HepG2 (cell line): ENCODE results near the gene TRIM34. TPM values are rescaled to one million over a fixed set of nuclear protein-coding genes. Genes with fewer than 3 reads are reported as not detected.

Source experiments
- ATAC-seq: fragments of 200-7000 bp; cut with Tn5 transposase; 3 replicates; pipeline ENCODE4 v1.9.1; 2020; ENCODE audit warnings: mild to moderate bottlenecking, moderate library complexity
- BruUV-seq: library from RNA; stranded (reverse); fragments of 400-500 nt; replicated peaks from 2 replicates; lab custom pipeline; 2021; lab: Mats Ljungman, UMichigan
- CTCF ChIA-PET: fragments of 300-600 bp; formaldehyde crosslinking; extraction: SDS; loops from one replicate; lab custom pipeline; 2021; ENCODE audit warnings: low total read pairs, inconsistent platforms, low intra/inter-chr PET ratio; lab: Yijun Ruan, JAX
- POLR2A ChIA-PET: fragments of 350-600 bp; sonication (Branson Sonifier 250); formaldehyde crosslinking; loops from one replicate; lab custom pipeline; 2020; ENCODE audit warnings: antibody characterized with exemption, inconsistent platforms; lab: Yijun Ruan, JAX
- DNase-seq: peaks from one replicate; pipeline ENCODE4 v3.0.0-alpha.2; 2015; ENCODE audit warnings: low spot score
- FAIRE-seq: peaks from 3 replicates; lab custom pipeline; 2011; peaks lifted over from hg19 to GRCh38; lab: Jason Lieb, UNC
- H2AFZ ChIP-seq: one replicate; pipeline ENCODE4 v1.6.1; 2011; ENCODE audit warnings: low read length, inconsistent platforms
- H3K27ac ChIP-seq: fragments of 300-600 bp; 3 replicates; pipeline ENCODE4 v1.8.0; 2011; ENCODE audit warnings: mixed run types, mild to moderate bottlenecking, mixed read lengths, low read length, inconsistent platforms; ENCODE audit not compliant: insufficient read depth; ENCODE audit errors: extremely low read length
- H3K27me3 ChIP-seq, 2 experiments: fragments of 200-600 bp in 1 of 2; 2 replicates in 1 of 2; 3 replicates in 1 of 2; pipeline versions ENCODE4 v1.6.0 to v1.8.0; 2011; ENCODE audit warnings: low read length in 2 of 2, mild to moderate bottlenecking in 2 of 2, moderate library complexity in 2 of 2, inconsistent platforms in 1 of 2; ENCODE audit not compliant: insufficient read depth in 2 of 2, control insufficient read depth in 1 of 2
- H3K36me3 ChIP-seq, 2 experiments: fragments of 200-600 bp in 1 of 2; replicated peaks in 1 of 2; 2 replicates in 1 of 2; 3 replicates in 1 of 2; pipeline versions ENCODE4 v1.5.1 to v1.8.0; 2011; ENCODE audit warnings: low read length in 2 of 2, inconsistent platforms in 1 of 2; ENCODE audit not compliant: insufficient read depth in 2 of 2, control insufficient read depth in 1 of 2
- H3K4me1 ChIP-seq: 2 replicates; pipeline ENCODE4 v1.5.1; 2012; ENCODE audit warnings: low read length, inconsistent platforms; ENCODE audit not compliant: insufficient read depth
- H3K4me2 ChIP-seq: 2 replicates; pipeline ENCODE4 v1.6.0; 2011; ENCODE audit warnings: low read depth, low read length, inconsistent platforms
- H3K4me3 ChIP-seq, 3 experiments: fragments of 200-600 bp in 1 of 3; sonication (generic), shearing (Covaris generic) in 1 of 3; replicated peaks in 1 of 3; 2 replicates each; pipeline ENCODE4 v1.5.1; 2011 to 2016; ENCODE audit warnings: low read length in 3 of 3, inconsistent platforms in 2 of 3, low read depth in 2 of 3, mild to moderate bottlenecking in 2 of 3, control low read depth in 1 of 3, mixed read lengths in 1 of 3; ENCODE audit not compliant: insufficient read depth in 1 of 3
- H3K79me2 ChIP-seq: one replicate; pipeline ENCODE4 v1.6.1; 2011; ENCODE audit warnings: low read length, inconsistent platforms; ENCODE audit not compliant: insufficient read depth
- H3K9ac ChIP-seq: 2 replicates; pipeline ENCODE4 v1.6.0; 2011; ENCODE audit warnings: mild to moderate bottlenecking, low read depth, low read length, inconsistent platforms; ENCODE audit not compliant: insufficient read depth
- H3K9me3 ChIP-seq: 2 replicates; pipeline ENCODE4 v1.5.1; 2012; ENCODE audit warnings: mild to moderate bottlenecking, low read length
- H4K20me1 ChIP-seq: 2 replicates; pipeline ENCODE4 v1.6.0; 2011; ENCODE audit warnings: inconsistent platforms, mild to moderate bottlenecking, low read length, moderate library complexity; ENCODE audit not compliant: insufficient read depth
- CBX1 ChIP-seq: IDR thresholded peaks from one replicate; pipeline ENCODE4 v1.6.1; 2016; ENCODE audit warnings: antibody characterized with exemption, low read depth
- FOXJ3 ChIP-seq: sonication (generic); formaldehyde crosslinking; IDR thresholded peaks from 2 replicates; pipeline ENCODE4 v1.4.0; 2020; ENCODE audit warnings: missing genetic modification reagents, mild to moderate bottlenecking, borderline replicate concordance
- HOXA5 ChIP-seq: sonication (generic); formaldehyde crosslinking; IDR thresholded peaks from 2 replicates; pipeline ENCODE4 v1.4.0; 2020; ENCODE audit warnings: missing genetic modification reagents
- ZFP37 ChIP-seq: sonication (generic); formaldehyde crosslinking; IDR thresholded peaks from 2 replicates; pipeline ENCODE4 v1.4.0; 2020; ENCODE audit warnings: missing genetic modification reagents, borderline replicate concordance
- ZNF746 ChIP-seq: sonication (generic); formaldehyde crosslinking; IDR thresholded peaks from 2 replicates; pipeline ENCODE4 v1.8.0; 2022; ENCODE audit warnings: mild to moderate bottlenecking, missing genetic modification reagents
- WGBS: methylation state at CpG from one replicate; pipeline ENCODE4 v1.1.6; 2017; ENCODE audit warnings: low lambda C conversion rate; 5-methylcytosine and 5-hydroxymethylcytosine counted together
- in situ Hi-C: cut with HindIII; loops from 2 replicates; pipeline ENCODE4 v1.10.0; 2017; ENCODE audit warnings: low pct_unique_long_range_greater_than_20kb; ENCODE audit not compliant: extremely low pct_ligation_motif_present
- intact Hi-C: fragments of 100-400 bp; cut with micrococcal nuclease; formaldehyde crosslinking; loops from one replicate; pipeline ENCODE4 v1.10.0; 2022; ENCODE audit not compliant: unreplicated experiment
- polyA plus RNA-seq, 8 experiments: library from polyadenylated mRNA; depleted of rRNA in 3 of 8; stranded (reverse) in 7 of 8; unstranded in 1 of 8; fragments of >200 nt; fragmentation: Illumina TruSeq in 4 of 8; extraction: Trizol in 4 of 8; gene quantifications; 2 replicates each; pipeline versions ENCODE4 v1.2.1 to v1.2.3, GENCODE V29; 2011 to 2016; ENCODE audit warnings: low read depth in 4 of 8, missing spikeins in 1 of 8, mixed read lengths in 1 of 8; ENCODE audit not compliant: insufficient read depth in 1 of 8
- total RNA-seq, 5 experiments: library from RNA; depleted of rRNA; stranded (reverse); fragments of >200 nt; fragmentation: Illumina TruSeq; extraction: Trizol; gene quantifications; 2 replicates each; pipeline ENCODE4 v1.2.3, GENCODE V29; 2016; ENCODE audit warnings: low read depth in 1 of 5

Gene TRIM34
- total and polyA plus RNA-seq, 2 of the 13 experiments (the other 11 are each of a cell fraction or from before 2014, with no cell fraction given), result 0.13 to 0.42 TPM

GRCh38 chr11:5603326-5603725 is 21.5 kb upstream of the TRIM34 start:
- TF ChIP-seq CBX1, result no peak
- TF ChIP-seq ZFP37 (CRISPR knock-in tag), result no peak
- FAIRE-seq (no peak), ATAC-seq (no peak), DNase-seq (no peak)
- Histone ChIP-seq H3K79me2 (no peaks in the 10 kb centered on the region), H3K4me2 (no peak overlapping the region), H3K27me3 (0 out of 5 replicates have a peak, but pooled peaks cover 0 to 4% of the 10 kb centered on the region in 2 experiments), H4K20me1 (no peaks in the 10 kb centered on the region), H3K9ac (no peak overlapping the region), H3K9me3 (no peaks in the 10 kb centered on the region), H3K27ac (no peak overlapping the region), H2AFZ (no peak overlapping the region), H3K36me3 (no peaks in the 10 kb centered on the region), H3K4me1 (no peaks in the 10 kb centered on the region), H3K4me3 (no peak overlapping the region)
- POLR2A ChIA-PET, result no interaction called here
- CTCF ChIA-PET, result no interaction called here
- in situ Hi-C loops (loop anchor here (5.0 kb wide), 1 partner anchor 204 kb away; the partner anchor contains the start of gene OR52N2), intact Hi-C loops (no loop called here)
- no TSS peak for BruUV-seq
- WGBS, result 20% methylated on average over 8 of the region's 8 CpGs

GRCh38 chr11:5604896-5605295 is 19.9 kb upstream of the TRIM34 start:
- ATAC-seq, result no peak
- TF ChIP-seq HOXA5 (CRISPR knock-in tag), result no peak
- TF ChIP-seq FOXJ3, result no peak
- TF ChIP-seq ZNF746 (CRISPR knock-in tag), result no peak
- Histone ChIP-seq H3K79me2 (no peaks in the 10 kb centered on the region), H3K36me3 (no peaks in the 10 kb centered on the region), H3K4me3 (no peak overlapping the region), H3K4me2 (no peak overlapping the region), H3K4me1 (no peaks in the 10 kb centered on the region), H3K9me3 (no peaks in the 10 kb centered on the region), H3K27me3 (peaks cover 1 to 3% of the 10 kb centered on the region in 2 experiments; a peak in 1 of 5 replicates), H3K9ac (no peak overlapping the region), H4K20me1 (no peaks in the 10 kb centered on the region), H3K27ac (no peak overlapping the region), H2AFZ (no peak overlapping the region)
- no peak for DNase-seq
- FAIRE-seq, result no peak
- POLR2A ChIA-PET, result no interaction called here
- intact Hi-C loops, result no loop called here
- 0% methylated on average over 4 of the region's 4 CpGs for WGBS
- in situ Hi-C loops, result loop anchor here (5.0 kb wide), 1 partner anchor 202 kb away; the partner anchor contains the start of gene OR52N2
- no TSS peak for BruUV-seq
- CTCF ChIA-PET, result no interaction called here
